ENCODE results near the gene DUSP2. TPM values are rescaled to one million over a fixed set of nuclear protein-coding genes. Genes with fewer than 3 reads are reported as not detected.

DUSP2 gene
- total and polyA plus RNA-seq, 10 of the 15 experiments (the other 5 are each of a cell fraction or from before 2014, with no cell fraction given): 9.7 to 212 (median 57.2) TPM

DNA sequence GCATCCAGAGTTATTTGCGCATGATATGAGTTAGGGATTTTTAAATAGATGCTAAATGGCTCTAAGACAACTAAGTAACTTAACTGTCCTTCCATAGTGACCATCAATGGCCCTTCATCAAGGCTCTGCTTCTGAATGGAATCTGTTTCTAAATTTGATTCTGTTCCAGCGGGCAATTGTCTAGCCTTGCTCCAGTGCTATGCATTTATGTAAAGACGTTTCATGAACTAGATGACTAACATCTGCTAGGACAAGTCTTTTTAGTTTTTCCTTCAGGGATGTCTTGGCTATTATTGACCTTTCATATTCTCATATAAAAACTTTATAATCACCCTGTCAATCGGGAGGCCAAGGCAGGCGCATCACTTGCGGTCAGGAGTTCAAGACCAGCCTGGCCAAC, 16.8 kb downstream of the DUSP2 start:
- no peak overlapping the region for H3K4me3 ChIP-seq
- H3K9me3 ChIP-seq (replicated peaks; ENCODE audit: control insufficient read depth, insufficient read depth, low read length): no peaks in the 10 kb centered on the region
- H3K4me2 ChIP-seq (ENCODE audit: control insufficient read depth, insufficient read depth): no peak overlapping the region
- no peak overlapping the region for H2AFZ ChIP-seq (ENCODE audit: control insufficient read depth, low read depth, low read length)
- in situ Hi-C loops (cut with MboI): no loop called here
- WGBS (ENCODE audit: insufficient coverage, insufficient replicate concordance, low lambda C conversion rate, missing lambda C conversion rate): 89% methylated on average over 6 of the region's 6 CpGs
- ChIA-PET RAD21 (ENCODE audit: unreplicated experiment) (no interaction called here), POLR2A (no interaction called here), CTCF (interaction anchor here (0.9 kb wide), 1 partner anchor 136 kb away, joined by 6 read pairs; no protein-coding TSS in a partner anchor), SMC1A (ENCODE audit: uncharacterized antibody, unreplicated experiment) (interaction anchor here (1.1 kb wide), 1 partner anchor 10 kb away, joined by 3 read pairs; the partner anchor contains the start of gene ASTL)
- no peak overlapping the region for H3K9ac ChIP-seq (ENCODE audit: control insufficient read depth, insufficient read depth, low read length)
- BruUV-seq (replicated peaks): no TSS peak
- H3K27ac ChIP-seq (ENCODE audit: control insufficient read depth, insufficient read depth): no peak overlapping the region
- H3K79me2 ChIP-seq (ENCODE audit: control insufficient read depth, insufficient read depth, low read length): no peaks in the 10 kb centered on the region
- H4K20me1 ChIP-seq (ENCODE audit: control insufficient read depth, insufficient read depth): no peaks in the 10 kb centered on the region
- H3K36me3 ChIP-seq (ENCODE audit: control insufficient read depth in 2 of 2, insufficient read depth in 2 of 2, low read length in 1 of 2): no peaks in the 10 kb centered on the region
- no peak for FAIRE-seq
- H3K4me1 ChIP-seq (ENCODE audit: control insufficient read depth, insufficient read depth, low read length): peaks cover 10% of the 10 kb centered on the region
- intact Hi-C loops (cut with micrococcal nuclease; ENCODE audit: unreplicated experiment): no loop called here
- no peak for DNase-seq (ENCODE audit: low read depth, low spot score)
- ATAC-seq: no peak
- no peaks in the 10 kb centered on the region for H3K27me3 ChIP-seq (replicated peaks in 1 of 2; ENCODE audit: control insufficient read depth in 2 of 2, insufficient read depth in 2 of 2, low read length in 1 of 2)
- TF ChIP-seq ATF7 (IDR thresholded peaks at IDR 0.05; ENCODE audit: low read depth): no peak
- no peak for TF ChIP-seq PAX8 (IDR thresholded peaks at IDR 0.05)
- TF ChIP-seq HSF1 (IDR thresholded peaks at IDR 0.05; ENCODE audit: low read depth, low read length): no peak
- TF ChIP-seq CBFB (IDR thresholded peaks at IDR 0.05; ENCODE audit: low read depth): no peak
- no peak for TF ChIP-seq PAX5 (IDR thresholded peaks at IDR 0.05; ENCODE audit: borderline replicate concordance, low read depth, low read length)
- TF ChIP-seq SP1 (IDR thresholded peaks at IDR 0.05; ENCODE audit: low read depth, low read length): no peak
- TF ChIP-seq ATF2 (IDR thresholded peaks at IDR 0.05; ENCODE audit: low read length): no peak
- no peak for TF ChIP-seq RB1 (IDR thresholded peaks at IDR 0.05; ENCODE audit: borderline replicate concordance)
- no peak for TF ChIP-seq CREB1 (IDR thresholded peaks at IDR 0.05; ENCODE audit: low read depth)
- TF ChIP-seq ZNF274 (IDR thresholded peaks at IDR 0.05; ENCODE audit: insufficient read depth, insufficient read length): no peak
- TF ChIP-seq, protein P1, sequence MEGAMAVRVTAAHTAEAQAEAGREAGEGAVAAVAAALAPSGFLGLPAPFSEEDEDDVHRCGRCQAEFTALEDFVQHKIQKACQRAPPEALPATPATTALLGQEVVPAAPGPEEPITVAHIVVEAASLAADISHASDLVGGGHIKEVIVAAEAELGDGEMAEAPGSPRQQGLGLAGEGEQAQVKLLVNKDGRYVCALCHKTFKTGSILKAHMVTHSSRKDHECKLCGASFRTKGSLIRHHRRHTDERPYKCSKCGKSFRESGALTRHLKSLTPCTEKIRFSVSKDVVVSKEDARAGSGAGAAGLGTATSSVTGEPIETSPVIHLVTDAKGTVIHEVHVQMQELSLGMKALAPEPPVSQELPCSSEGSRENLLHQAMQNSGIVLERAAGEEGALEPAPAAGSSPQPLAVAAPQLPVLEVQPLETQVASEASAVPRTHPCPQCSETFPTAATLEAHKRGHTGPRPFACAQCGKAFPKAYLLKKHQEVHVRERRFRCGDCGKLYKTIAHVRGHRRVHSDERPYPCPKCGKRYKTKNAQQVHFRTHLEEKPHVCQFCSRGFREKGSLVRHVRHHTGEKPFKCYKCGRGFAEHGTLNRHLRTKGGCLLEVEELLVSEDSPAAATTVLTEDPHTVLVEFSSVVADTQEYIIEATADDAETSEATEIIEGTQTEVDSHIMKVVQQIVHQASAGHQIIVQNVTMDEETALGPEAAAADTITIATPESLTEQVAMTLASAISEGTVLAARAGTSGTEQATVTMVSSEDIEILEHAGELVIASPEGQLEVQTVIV (IDR thresholded peaks at IDR 0.05; ENCODE audit: borderline replicate concordance, partially characterized antibody): no peak
- TF ChIP-seq, protein P2, sequence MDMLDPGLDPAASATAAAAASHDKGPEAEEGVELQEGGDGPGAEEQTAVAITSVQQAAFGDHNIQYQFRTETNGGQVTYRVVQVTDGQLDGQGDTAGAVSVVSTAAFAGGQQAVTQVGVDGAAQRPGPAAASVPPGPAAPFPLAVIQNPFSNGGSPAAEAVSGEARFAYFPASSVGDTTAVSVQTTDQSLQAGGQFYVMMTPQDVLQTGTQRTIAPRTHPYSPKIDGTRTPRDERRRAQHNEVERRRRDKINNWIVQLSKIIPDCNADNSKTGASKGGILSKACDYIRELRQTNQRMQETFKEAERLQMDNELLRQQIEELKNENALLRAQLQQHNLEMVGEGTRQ (IDR thresholded peaks at IDR 0.05; ENCODE audit: borderline replicate concordance, low read depth, low read length): no peak
- TF ChIP-seq, protein P3, sequence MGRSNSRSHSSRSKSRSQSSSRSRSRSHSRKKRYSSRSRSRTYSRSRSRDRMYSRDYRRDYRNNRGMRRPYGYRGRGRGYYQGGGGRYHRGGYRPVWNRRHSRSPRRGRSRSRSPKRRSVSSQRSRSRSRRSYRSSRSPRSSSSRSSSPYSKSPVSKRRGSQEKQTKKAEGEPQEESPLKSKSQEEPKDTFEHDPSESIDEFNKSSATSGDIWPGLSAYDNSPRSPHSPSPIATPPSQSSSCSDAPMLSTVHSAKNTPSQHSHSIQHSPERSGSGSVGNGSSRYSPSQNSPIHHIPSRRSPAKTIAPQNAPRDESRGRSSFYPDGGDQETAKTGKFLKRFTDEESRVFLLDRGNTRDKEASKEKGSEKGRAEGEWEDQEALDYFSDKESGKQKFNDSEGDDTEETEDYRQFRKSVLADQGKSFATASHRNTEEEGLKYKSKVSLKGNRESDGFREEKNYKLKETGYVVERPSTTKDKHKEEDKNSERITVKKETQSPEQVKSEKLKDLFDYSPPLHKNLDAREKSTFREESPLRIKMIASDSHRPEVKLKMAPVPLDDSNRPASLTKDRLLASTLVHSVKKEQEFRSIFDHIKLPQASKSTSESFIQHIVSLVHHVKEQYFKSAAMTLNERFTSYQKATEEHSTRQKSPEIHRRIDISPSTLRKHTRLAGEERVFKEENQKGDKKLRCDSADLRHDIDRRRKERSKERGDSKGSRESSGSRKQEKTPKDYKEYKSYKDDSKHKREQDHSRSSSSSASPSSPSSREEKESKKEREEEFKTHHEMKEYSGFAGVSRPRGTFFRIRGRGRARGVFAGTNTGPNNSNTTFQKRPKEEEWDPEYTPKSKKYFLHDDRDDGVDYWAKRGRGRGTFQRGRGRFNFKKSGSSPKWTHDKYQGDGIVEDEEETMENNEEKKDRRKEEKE (IDR thresholded peaks at IDR 0.05): no peak

Measured in GM12878 (cell line).